Motor neuron (in vitro differentiated cells): ENCODE data around the gene PDE1A. TPM values are rescaled to one million over a fixed set of nuclear protein-coding genes. Genes with fewer than 3 reads are reported as not detected.

Source experiments
- ATAC-seq, 8 experiments: fragments of 200-7000 bp; cut with Tn5 transposase; replicated peaks in 6 of 8; 2 replicates each; pipeline ENCODE4 v1.8.0; 2021; ENCODE audit warnings: mild to moderate bottlenecking in 8 of 8, moderate library complexity in 8 of 8
- H3K27ac ChIP-seq, 2 donors: fragments of 250-450 bp; sonication (Bioruptor Pico); 2 replicates each; pipeline ENCODE4 v1.9.0; 2021; ENCODE audit warnings: antibody characterized with exemption in 2 of 2, mild to moderate bottlenecking in 2 of 2, moderate library complexity in 1 of 2
- H3K4me1 ChIP-seq, 2 donors: fragments of 250-450 bp; sonication (Bioruptor Pico); replicated peaks in 1 of 2; 2 replicates each; pipeline ENCODE4 v1.6.1; 2021; ENCODE audit warnings: antibody characterized with exemption in 2 of 2, mild to moderate bottlenecking in 2 of 2, moderate library complexity in 1 of 2
- H3K4me3 ChIP-seq, 5 donors: fragments of 250-450 bp; sonication (Bioruptor Pico); 2 replicates each; pipeline ENCODE4 v1.9.0; 2021; ENCODE audit warnings: antibody characterized with exemption in 5 of 5, mild to moderate bottlenecking in 5 of 5, moderate library complexity in 4 of 5
- WGBS, 10 experiments: fragments of 450-650 bp; shearing (Covaris generic); methylation state at CpG; one replicate each; pipeline ENCODE4 v1.0.0; 2022; 5-methylcytosine and 5-hydroxymethylcytosine counted together
- in situ Hi-C, 9 experiments: fragments of 400-800 bp; cut with MboI; loops; one replicate each; pipeline ENCODE4 v1.15.0; 2021; ENCODE audit warnings: low sequenced_read_pairs in 9 of 9, low pct_unique_long_range_greater_than_20kb in 2 of 9; ENCODE audit not compliant: unreplicated experiment in 9 of 9
- total RNA-seq, 8 experiments: library from RNA; unstranded; fragments of 300-600 nt; gene quantifications; 2 replicates each; pipeline versions ENCODE4 v1.2.3 to v1.2.4, GENCODE V29; 2022

The PDE1A gene
- total RNA-seq, 8 experiments from 2014 or later: 0.77 to 20.0 (median 7.2) TPM

DNA sequence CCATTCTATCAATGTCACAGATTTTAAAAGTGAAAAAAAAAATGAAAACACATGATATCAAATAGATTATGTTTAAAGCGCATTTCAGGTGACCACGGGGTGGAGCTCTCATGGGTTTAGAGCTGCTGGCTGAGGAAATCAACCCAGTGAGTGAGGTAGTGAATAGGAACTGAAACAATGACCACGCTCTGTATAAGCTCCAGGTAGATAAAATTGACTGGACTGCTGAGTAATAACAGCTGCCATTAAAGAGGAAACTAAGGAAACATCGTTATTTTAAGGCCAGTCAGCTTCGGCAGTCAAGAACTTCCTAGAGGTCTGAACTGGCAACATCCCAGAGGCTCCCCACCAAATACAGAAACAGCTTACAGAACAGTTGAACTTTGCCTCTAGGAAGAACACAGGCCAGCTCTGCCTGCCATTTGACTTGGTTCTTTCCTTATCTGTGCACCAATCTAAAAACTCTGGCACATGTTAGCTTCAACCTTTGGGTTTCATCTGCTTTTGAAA, 185.9 kb downstream of the PDE1A start:
- peak in 2 of 8 experiments; percentile 23 to 36 for ATAC-seq
- Histone ChIP-seq H3K27ac (no peak overlapping the region), H3K4me1 (no peaks in the 10 kb centered on the region), H3K4me3 (no peak overlapping the region)
- 42 to 92% (median 76%) methylated on average over 2 to 5 of the region's 5 CpGs; no CpG with 5 or more reads in 3 of the 10 experiments for WGBS, 10 experiments
- in situ Hi-C loops: no loop called here

DNA sequence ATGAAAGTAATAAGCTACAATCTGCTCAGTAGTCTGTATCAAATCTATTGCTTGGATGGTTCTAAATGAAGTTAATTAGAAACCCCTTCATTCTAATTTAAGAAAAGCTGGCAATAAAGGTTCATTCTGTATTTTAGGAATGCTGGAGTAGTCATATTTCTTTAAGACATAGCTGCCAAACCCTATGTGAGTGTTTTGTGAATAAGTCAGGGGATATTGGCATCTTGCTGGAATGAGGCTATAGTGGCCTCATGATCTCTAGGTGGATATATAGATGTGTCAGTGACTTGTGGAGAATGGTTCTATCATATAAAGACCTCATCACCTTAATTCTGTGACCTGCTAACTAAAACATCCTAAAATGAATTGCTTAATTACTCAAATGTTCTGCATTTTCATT, 196.3 kb downstream of the PDE1A start:
- in situ Hi-C loops: no loop called here
- Histone ChIP-seq H3K27ac (no peak overlapping the region), H3K4me3 (no peak overlapping the region), H3K4me1 (peaks cover 0 to 4% of the 10 kb centered on the region in 2 donors)
- no peak for ATAC-seq

DNA sequence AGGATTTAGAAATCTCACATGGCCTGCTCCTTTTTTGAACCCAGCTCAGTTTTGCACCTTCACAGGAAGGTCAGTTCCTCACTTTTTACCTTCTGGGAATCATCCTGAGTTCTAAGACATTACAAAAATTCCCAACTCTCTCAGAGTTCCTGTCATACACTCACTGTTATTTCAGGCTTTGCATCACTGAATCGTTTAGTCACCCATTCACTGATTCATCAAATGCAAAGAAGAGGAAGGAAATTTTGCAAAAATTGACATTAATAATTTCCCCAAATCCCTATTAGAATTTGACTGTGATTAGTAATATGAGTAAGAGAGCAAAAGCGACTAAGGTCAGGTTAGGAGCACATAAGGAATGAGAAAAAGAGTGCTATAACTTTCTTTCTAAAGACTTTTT, 197.5 kb downstream of the PDE1A start:
- in situ Hi-C loops: no loop called here
- WGBS, 10 experiments: 0 to 100% (median 80%) methylated on average over 1 to 2 of the region's 2 CpGs; no CpG with 5 or more reads in 1 of the 10 experiments
- H3K4me1 ChIP-seq: peaks cover 0 to 4% of the 10 kb centered on the region in 2 donors
- H3K4me3 ChIP-seq: no peak overlapping the region
- H3K27ac ChIP-seq: no peak overlapping the region
- no peak for ATAC-seq

DNA sequence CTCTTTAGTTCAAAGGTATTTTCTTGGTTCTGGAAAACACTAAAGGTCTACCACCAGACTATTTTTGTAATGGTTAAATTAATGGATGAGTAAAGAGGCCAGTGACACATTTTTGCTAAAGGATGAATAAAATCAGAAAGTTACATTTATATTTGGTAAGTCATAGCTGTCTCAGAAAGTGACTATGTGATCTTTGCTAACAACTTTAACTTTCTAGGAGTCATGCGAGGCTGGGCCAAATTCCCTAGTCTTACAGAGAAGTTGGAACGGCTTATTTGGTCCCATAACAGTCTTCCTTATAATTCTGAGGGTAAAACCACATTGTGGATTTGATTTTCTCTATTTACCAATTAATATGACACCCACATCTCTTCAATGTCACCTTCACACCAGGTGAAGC, 198.1 kb downstream of the PDE1A start:
- Histone ChIP-seq H3K4me1 (peaks cover 0 to 4% of the 10 kb centered on the region in 2 donors), H3K27ac (no peak overlapping the region), H3K4me3 (no peak overlapping the region)
- in situ Hi-C loops: no loop called here
- WGBS, 10 experiments: 8 to 100% (median 51%) methylated on average over 1 to 2 of the region's 2 CpGs; no CpG with 5 or more reads in 3 of the 10 experiments
- ATAC-seq: no peak

DNA sequence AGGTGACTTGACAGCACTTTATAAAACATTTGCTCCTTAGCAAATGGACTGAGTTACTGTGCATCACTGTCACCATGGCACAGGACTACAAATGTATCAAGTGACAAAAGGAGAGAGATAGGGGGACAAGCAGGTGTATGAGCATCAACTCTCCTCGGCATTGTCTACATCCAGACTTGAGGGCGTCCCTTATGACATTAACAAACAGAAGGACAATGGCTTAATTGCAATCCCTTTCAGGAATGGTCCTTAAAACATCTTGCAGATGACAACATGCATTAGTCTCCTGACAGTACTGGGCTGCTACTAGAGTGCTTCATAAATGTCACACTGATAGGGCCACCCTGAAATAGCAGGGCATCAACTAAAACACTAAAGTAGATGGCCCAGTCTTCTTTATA, 198.8 kb downstream of the PDE1A start:
- Histone ChIP-seq H3K4me1 (peaks cover 0 to 4% of the 10 kb centered on the region in 2 donors), H3K27ac (no peak overlapping the region), H3K4me3 (no peak overlapping the region)
- in situ Hi-C loops: no loop called here
- peak in 4 of 8 experiments; percentile 17 to 84 (median 50) for ATAC-seq
- 40 to 70% (median 47%) methylated on average over 1 to 2 of the region's 2 CpGs; no CpG with 5 or more reads in 4 of the 10 experiments for WGBS, 10 experiments

DNA sequence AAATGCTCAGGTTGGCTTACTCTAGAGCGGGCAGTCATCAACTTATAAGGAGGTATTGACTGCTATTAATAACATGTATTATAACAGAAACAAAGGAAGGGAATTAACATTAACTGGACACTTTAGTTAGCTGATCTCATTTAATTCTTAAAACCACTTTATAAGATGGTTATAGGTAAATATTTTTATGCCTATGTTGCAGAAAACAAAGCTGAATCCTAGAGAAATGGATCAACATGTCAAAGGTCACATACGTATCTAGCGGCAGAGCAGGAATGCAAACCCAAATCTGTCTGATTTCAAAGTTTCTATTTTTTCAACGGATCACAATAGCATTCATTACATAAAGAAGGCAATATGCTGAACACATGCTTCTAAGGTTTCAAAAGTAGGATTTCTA, 200.0 kb downstream of the PDE1A start:
- WGBS, 10 experiments: 27 to 100% (median 89%) methylated on average over 1 to 4 of the region's 4 CpGs
- ATAC-seq: no peak
- Histone ChIP-seq H3K27ac (no peak overlapping the region), H3K4me1 (peaks cover 0 to 4% of the 10 kb centered on the region in 2 donors), H3K4me3 (no peak overlapping the region)
- in situ Hi-C loops: no loop called here

DNA sequence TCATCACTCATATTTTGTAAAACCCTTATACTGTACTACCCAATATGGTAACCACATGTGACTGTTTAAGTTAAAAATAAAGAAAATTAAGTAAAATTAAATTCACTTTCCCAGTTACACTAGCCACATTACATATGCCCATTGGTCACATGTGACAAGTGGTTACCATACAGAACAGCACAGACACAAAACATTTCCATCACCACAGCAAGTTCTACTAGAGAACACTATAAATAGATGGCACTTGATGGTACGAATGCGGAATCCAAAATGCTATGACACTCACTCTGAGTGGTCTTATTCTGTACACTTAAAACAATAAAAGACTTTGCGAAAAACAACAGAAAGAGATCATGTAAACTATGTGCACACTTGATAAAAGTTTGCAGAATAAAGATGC, 202.2 kb downstream of the PDE1A start:
- H3K4me1 ChIP-seq: peaks cover 3 to 18% of the 10 kb centered on the region in 2 donors
- H3K4me3 ChIP-seq: no peak overlapping the region
- WGBS, 10 experiments: 43 to 100% (median 93%) methylated on average over 2 to 3 of the region's 3 CpGs; no CpG with 5 or more reads in 1 of the 10 experiments
- no peak overlapping the region for H3K27ac ChIP-seq
- no peak for ATAC-seq
- in situ Hi-C loops: no loop called here

DNA sequence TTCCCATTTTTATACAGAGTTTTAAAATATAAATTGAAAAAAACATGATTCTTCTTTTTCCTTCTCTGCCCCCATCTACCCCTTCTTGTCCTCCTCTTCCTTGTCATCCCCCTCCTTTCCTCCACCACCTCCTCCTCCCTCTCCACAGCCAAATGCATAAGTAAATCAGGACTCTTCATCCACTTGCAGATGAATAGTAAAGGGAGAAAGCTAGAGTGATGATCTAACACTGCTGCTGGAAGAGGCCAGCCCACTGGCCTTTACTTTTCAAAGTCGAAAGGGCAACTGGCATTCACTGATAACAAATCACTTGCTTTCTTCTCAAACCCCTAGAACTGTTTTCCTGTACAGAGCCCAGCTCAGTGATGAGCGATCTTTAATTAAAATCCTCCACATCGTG, 205.8 kb downstream of the PDE1A start:
- peak overlapping the region; percentile 39 to 43 for H3K27ac ChIP-seq
- WGBS, 10 experiments: 0 to 100% (median 17%) methylated on average over 1 to 3 of the region's 3 CpGs; no CpG with 5 or more reads in 1 of the 10 experiments
- ATAC-seq: peak in 6 of 8 experiments; percentile 46 to 83 (median 77)

DNA sequence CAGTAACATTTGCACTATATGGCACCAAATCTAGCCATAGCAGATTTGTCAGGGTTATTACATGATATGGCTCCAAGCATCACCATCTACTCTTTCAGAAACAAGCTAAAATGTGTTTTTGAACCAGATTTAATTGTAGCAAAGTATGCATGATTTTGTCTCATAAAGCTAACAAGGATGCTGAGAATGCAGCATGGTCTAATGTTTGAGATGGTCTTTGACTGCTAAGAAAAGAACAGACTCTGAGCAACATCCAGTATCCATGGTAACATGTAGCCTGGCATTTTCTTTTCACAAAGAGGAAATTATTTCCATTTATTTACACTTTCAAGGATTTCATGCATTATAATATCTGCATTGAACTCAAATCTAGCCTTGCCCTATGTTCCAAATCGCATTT, 206.5 kb downstream of the PDE1A start:
- ATAC-seq: peak in 4 of 8 experiments; percentile 54 to 85 (median 61)
- in situ Hi-C loops: no loop called here
- H3K4me3 ChIP-seq: no peak overlapping the region
- WGBS, 10 experiments: 0 to 83% (median 36%) methylated on average over 1 of the region's 1 CpG; no CpG with 5 or more reads in 1 of the 10 experiments
- H3K27ac ChIP-seq: peak overlapping the region in 1 of 2 donors; percentile 13
- peaks cover 6 to 18% of the 10 kb centered on the region in 2 donors for H3K4me1 ChIP-seq

More for the DNA sequence above, 205.8 kb downstream of the PDE1A start:
- H3K4me1 ChIP-seq: peaks cover 6 to 18% of the 10 kb centered on the region in 2 donors
- in situ Hi-C loops: no loop called here
- H3K4me3 ChIP-seq: no peak overlapping the region

DNA sequence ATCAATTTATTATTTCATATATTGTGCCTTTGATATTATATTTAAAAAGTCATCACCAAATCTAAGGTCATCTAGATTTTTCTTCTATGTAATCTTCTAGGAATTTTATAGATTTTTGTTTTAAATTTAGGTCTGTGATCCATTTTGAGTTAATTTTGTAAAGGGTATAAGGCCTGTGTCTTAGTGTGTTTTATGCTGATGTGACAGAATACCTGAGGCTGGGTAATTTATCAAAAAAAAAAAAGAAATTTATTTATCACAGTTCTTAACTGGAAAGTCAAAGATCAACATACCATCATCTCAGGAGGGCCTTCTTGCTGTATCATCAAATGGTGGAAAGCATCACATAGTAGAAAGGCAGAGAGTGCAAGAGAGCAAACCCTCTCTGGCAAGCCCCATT, 216.2 kb downstream of the PDE1A start:
- no peak for ATAC-seq
- no peak overlapping the region for H3K4me3 ChIP-seq
- H3K4me1 ChIP-seq: no peaks in the 10 kb centered on the region
- in situ Hi-C loops: no loop called here
- H3K27ac ChIP-seq: no peak overlapping the region

DNA sequence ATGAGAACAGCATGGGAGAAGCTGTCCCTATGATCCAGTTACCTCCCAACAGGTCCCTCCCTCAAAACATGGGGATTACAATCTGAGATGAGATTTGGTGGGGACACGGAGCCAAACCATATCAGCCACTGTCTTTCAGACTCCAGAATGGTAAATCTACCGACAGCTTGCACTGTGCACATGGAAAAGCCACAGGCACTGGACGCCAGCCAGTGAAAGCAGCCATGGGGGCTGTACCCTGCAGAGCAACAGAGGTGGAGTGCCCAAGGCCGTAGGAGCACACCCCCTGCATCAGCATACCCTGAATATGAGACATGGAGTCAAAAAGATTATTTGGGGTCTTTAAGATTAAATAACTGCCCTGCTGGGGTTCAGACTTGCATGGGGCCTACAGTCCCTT, 218.4 kb downstream of the PDE1A start:
- no peak for ATAC-seq
- Histone ChIP-seq H3K4me1 (no peaks in the 10 kb centered on the region), H3K27ac (no peak overlapping the region), H3K4me3 (no peak overlapping the region)
- in situ Hi-C loops: no loop called here
- 60 to 100% (median 80%) methylated on average over 1 to 4 of the region's 4 CpGs; no CpG with 5 or more reads in 5 of the 10 experiments for WGBS, 10 experiments

DNA sequence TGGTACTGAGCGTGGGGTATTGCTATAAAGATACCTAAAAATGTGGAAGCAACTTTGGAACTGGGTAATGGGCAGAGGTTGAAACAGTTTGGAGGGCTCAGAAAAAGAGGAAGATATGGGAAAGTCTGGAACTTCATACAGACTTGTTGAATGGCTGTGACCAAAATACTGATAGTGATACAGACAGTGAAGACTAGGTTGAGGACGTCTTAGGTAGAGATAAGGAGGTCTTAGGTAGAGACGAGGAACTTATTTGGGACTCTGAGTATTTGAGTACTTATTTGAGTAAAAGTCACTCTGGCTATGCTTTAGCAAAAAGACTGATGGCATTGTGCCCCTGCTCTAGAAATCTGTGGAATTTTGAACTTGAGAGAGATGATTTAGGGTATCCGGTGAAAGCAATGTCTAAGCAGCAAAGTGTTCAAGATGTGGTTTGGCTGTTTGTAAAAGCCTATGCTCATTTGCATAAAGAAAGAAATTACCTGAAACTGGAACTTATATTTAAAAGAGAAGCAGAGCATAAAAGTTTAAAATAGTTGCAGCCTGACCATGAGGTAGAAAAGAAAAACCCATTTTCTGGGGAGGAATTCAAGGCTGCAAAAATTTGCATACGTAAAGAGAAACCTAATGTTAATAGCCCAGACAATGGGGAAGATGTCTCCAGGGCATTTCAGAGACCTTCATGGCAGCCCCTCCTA, 219.6 kb downstream of the PDE1A start:
- WGBS, 10 experiments: 74 to 100% (median 93%) methylated on average over 2 to 5 of the region's 5 CpGs
- Histone ChIP-seq H3K4me3 (no peak overlapping the region), H3K27ac (no peak overlapping the region), H3K4me1 (no peaks in the 10 kb centered on the region)
- ATAC-seq: no peak
- in situ Hi-C loops: no loop called here

DNA sequence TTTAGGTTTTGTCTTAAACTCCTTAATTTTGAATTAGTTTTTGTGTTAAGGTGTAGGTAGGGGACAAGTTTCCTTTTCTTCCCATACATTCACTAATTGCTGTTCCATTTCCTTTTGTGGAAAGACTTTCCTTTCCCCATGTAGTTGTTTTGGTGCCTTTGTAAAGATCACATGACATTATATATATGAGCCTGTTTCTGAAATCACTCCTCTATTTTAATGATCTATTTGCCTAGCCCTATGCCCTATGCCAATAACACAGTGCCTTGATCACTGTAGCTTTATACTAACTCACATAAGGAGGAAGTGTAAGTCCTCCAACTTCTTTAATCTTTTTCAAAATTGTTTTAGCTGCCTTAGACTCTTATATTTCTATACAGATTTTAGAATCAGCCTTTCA, 229.3 kb downstream of the PDE1A start:
- H3K4me1 ChIP-seq: no peaks in the 10 kb centered on the region
- no peak overlapping the region for H3K4me3 ChIP-seq
- no peak for ATAC-seq
- H3K27ac ChIP-seq: no peak overlapping the region
- in situ Hi-C loops: loop anchor here in 5 of 9 experiments (25.0 kb wide), 2 partner anchors 440 to 465 kb away; no protein-coding TSS in a partner anchor

DNA sequence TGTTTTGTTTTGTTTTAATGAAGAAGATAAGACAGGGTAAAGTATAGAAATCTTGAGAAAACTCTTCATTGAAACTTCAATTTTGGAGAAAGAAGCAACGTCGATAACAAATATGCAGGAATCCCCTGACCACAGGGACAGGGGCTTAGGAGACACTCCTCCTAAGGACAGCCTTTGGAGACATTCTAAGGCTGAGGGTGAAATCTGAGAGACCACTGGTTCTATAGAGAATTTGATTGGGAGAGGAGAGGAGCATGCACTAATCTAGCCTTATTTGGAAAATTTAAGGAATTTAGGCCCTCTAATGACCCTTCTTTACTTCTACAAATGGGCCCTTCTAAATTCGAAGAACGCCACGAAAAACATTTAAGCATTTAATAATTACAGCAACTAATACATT, 233.5 kb downstream of the PDE1A start:
- H3K27ac ChIP-seq: no peak overlapping the region
- 68 to 97% (median 94%) methylated on average over 3 to 5 of the region's 5 CpGs for WGBS, 10 experiments
- in situ Hi-C loops: loop anchor here in 5 of 9 experiments (25.0 kb wide), 2 partner anchors 444 to 469 kb away; no protein-coding TSS in a partner anchor
- no peaks in the 10 kb centered on the region for H3K4me1 ChIP-seq
- no peak for ATAC-seq
- H3K4me3 ChIP-seq: no peak overlapping the region
